HCT116 (cell line): ENCODE results near the gene TADA2B. TPM values are rescaled to one million over a fixed set of nuclear protein-coding genes. Genes with fewer than 3 reads are reported as not detected.
"Not testable (repeated sequence)": the region's sequence is repeated elsewhere in the genome, so short reads cannot be mapped to it uniquely, and the experiment has no call there.

Experiments used
- ATAC-seq: fragments of 200-7000 bp; cut with Tn5 transposase; 2 replicates; pipeline ENCODE4 v1.9.1; 2020; ENCODE audit warnings: mild to moderate bottlenecking, moderate library complexity
- BruUV-seq: library from RNA; stranded (reverse); fragments of 400-500 nt; replicated peaks from 2 replicates; lab custom pipeline; 2021; lab: Mats Ljungman, UMichigan
- CTCF ChIA-PET: fragments of 300-600 bp; sonication (Branson Sonifier 250); formaldehyde crosslinking; loops from one replicate; lab custom pipeline; 2021; ENCODE audit warnings: antibody characterized with exemption; lab: Charles Lee
- POLR2A ChIA-PET: fragments of 300-600, 350-600 bp; sonication (Branson Sonifier 250); formaldehyde crosslinking; loops from one replicate; lab custom pipeline; 2021; ENCODE audit warnings: antibody characterized with exemption; lab: Charles Lee
- RAD21 ChIA-PET, 2 experiments: fragments of 300-600 bp; sonication (Branson Sonifier 250); formaldehyde crosslinking; loops; one replicate each; lab custom pipeline; 2023; ENCODE audit warnings: low total read pairs in 2 of 2; ENCODE audit not compliant: uncharacterized antibody in 2 of 2, unreplicated experiment in 2 of 2, low non-redundant PET in 1 of 2; lab: Charles Lee
- DNase-seq: peaks from one replicate; pipeline ENCODE4 v3.0.0-alpha.2; 2010; ENCODE audit warnings: low read depth, low spot score
- H2AFZ ChIP-seq: fragments of 200-600 bp; shearing (Covaris generic), sonication (generic); 2 replicates; pipeline ENCODE4 v1.6.1; 2017; ENCODE audit warnings: low read depth, mixed run types, mixed read lengths, antibody characterized with exemption, low read length; ENCODE audit not compliant: poor library complexity, severe bottlenecking
- H3K27ac ChIP-seq: 2 replicates; pipeline ENCODE4 v1.5.1; 2012; ENCODE audit warnings: low read depth, low read length
- H3K27me3 ChIP-seq: fragments of 200-600 bp; sonication (generic); 2 replicates; pipeline ENCODE4 v1.6.1; 2016; ENCODE audit warnings: mixed run types, low read length, mixed read lengths; ENCODE audit not compliant: insufficient read depth
- H3K36me3 ChIP-seq, 2 experiments: fragments of 200-500 bp in 1 of 2; fragments of 200-600 bp in 1 of 2; sonication (Bioruptor generic) in 1 of 2; sonication (generic) in 1 of 2; 2 replicates each; pipeline versions ENCODE4 v1.5.1 to v1.6.1; 2014 to 2016; ENCODE audit warnings: low read length in 2 of 2, inconsistent platforms in 1 of 2, mixed read lengths in 1 of 2, mixed run types in 1 of 2; ENCODE audit not compliant: insufficient read depth in 2 of 2, control insufficient read depth in 1 of 2
- H3K4me1 ChIP-seq, 2 experiments: fragments of 200-600 bp in 1 of 2; sonication (generic) in 1 of 2; 2 replicates each; pipeline versions ENCODE4 v1.5.1 to v1.6.1; 2012 to 2017; ENCODE audit warnings: low read length in 2 of 2, inconsistent platforms in 1 of 2, mild to moderate bottlenecking in 1 of 2, mixed read lengths in 1 of 2, mixed run types in 1 of 2, moderate library complexity in 1 of 2; ENCODE audit not compliant: insufficient read depth in 2 of 2, control insufficient read depth in 1 of 2
- H3K4me2 ChIP-seq: fragments of 200-600 bp; sonication (generic); 2 replicates; pipeline ENCODE4 v1.6.1; 2017; ENCODE audit warnings: mixed run types, low read length, mixed read lengths
- H3K4me3 ChIP-seq, 2 experiments: fragments of 200-600 bp in 1 of 2; sonication (generic) in 1 of 2; replicated peaks in 1 of 2; 2 replicates each; pipeline ENCODE4 v1.5.1; 2011 to 2016; ENCODE audit warnings: low read length in 2 of 2, control low read depth in 1 of 2, low read depth in 1 of 2, mild to moderate bottlenecking in 1 of 2, mixed read lengths in 1 of 2, mixed run types in 1 of 2
- H3K79me2 ChIP-seq: fragments of 200-600 bp; sonication (generic); 2 replicates; pipeline ENCODE4 v1.6.1; 2017; ENCODE audit warnings: mild to moderate bottlenecking, mixed run types, low read length, moderate library complexity, mixed read lengths; ENCODE audit not compliant: insufficient read depth
- H3K9ac ChIP-seq: fragments of 200-600 bp; sonication (generic); 2 replicates; pipeline ENCODE4 v1.6.1; 2016; ENCODE audit warnings: low read length, mixed read lengths
- H3K9me2 ChIP-seq: fragments of 200-600 bp; sonication (generic), shearing (Covaris generic); 2 replicates; pipeline ENCODE4 v1.6.1; 2017; ENCODE audit warnings: mixed run types, mild to moderate bottlenecking, moderate library complexity; ENCODE audit not compliant: insufficient read depth
- H3K9me3 ChIP-seq, 2 experiments: fragments of 200-500 bp in 1 of 2; fragments of 200-600 bp in 1 of 2; sonication (Bioruptor generic) in 1 of 2; sonication (generic) in 1 of 2; 2 replicates each; pipeline ENCODE4 v1.6.1; 2014 to 2017; ENCODE audit warnings: low read length in 2 of 2, mixed read lengths in 2 of 2, inconsistent platforms in 1 of 2, low read depth in 1 of 2, mild to moderate bottlenecking in 1 of 2, mixed run types in 1 of 2, moderate library complexity in 1 of 2; ENCODE audit not compliant: control insufficient read depth in 1 of 2, insufficient read depth in 1 of 2
- H4K20me1 ChIP-seq: fragments of 200-600 bp; sonication (generic), shearing (Covaris generic); 2 replicates; pipeline ENCODE4 v1.6.1; 2017; ENCODE audit warnings: mixed run types, mild to moderate bottlenecking, moderate library complexity; ENCODE audit not compliant: insufficient read depth
- SRF ChIP-seq: IDR thresholded peaks from 2 replicates; pipeline ENCODE4 v1.6.1; 2012; ENCODE audit warnings: low read depth
- ZNF274 ChIP-seq: fragments of 200-500 bp; sonication (Bioruptor generic); IDR thresholded peaks from 2 replicates; pipeline ENCODE4 v1.6.1; 2014; ENCODE audit warnings: mild to moderate bottlenecking, low read depth, low read length, inconsistent platforms
- intact Hi-C: fragments of 100-400 bp; cut with micrococcal nuclease; formaldehyde crosslinking; loops from 2 replicates; pipeline ENCODE4 v1.10.0; 2022
- total RNA-seq: library from RNA; stranded (reverse); gene quantifications from one replicate; pipeline ENCODE4 v1.2.1, GENCODE V29; 2021; ENCODE audit not compliant: unreplicated experiment
- TF ChIP-seq, protein P1 (sequence below): IDR thresholded peaks from 2 replicates; pipeline ENCODE4 v1.6.1; 2012

TADA2B gene
- total RNA-seq, 1 experiment from 2014 or later, result 13.4 TPM

DNA sequence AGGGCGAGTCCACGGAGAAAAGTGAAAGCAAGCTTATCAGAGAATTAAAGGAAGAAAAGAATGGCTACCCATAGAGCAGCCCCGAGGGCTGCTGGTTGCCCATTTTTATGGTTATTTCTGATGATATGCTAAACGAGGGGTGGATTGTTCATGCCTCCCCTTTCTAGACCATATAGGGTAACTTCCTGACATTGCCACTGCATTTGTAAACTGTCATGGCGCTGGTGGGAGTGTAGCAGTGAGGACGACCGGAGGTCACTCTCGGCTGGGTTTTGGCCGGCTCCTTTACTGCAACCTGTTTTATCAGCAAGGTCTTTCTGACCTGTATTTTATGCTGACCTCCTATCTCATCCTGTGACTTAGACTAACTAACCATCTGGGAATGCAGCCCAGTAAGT, 41.4 kb downstream of the TADA2B start:
- H3K9me2 ChIP-seq, H3K4me3 ChIP-seq, POLR2A ChIA-PET, H3K36me3 ChIP-seq, BruUV-seq, RAD21 ChIA-PET, ATAC-seq, H3K9ac ChIP-seq, H2AFZ ChIP-seq, DNase-seq, H4K20me1 ChIP-seq, H3K27ac ChIP-seq, H3K9me3 ChIP-seq, H3K4me2 ChIP-seq, H3K79me2 ChIP-seq: not testable (repeated sequence)
- intact Hi-C loops, result loop anchor here (10.0 kb wide), 1 partner anchor 210 kb away; no protein-coding TSS in a partner anchor
- Histone ChIP-seq H3K27me3 (peaks cover 15% of the 10 kb centered on the region; the same call in 1 of the 2 replicates), H3K4me1 (peaks cover 0 to 12% of the 10 kb centered on the region in 2 experiments; a peak in 2 of 4 replicates)
- CTCF ChIA-PET, result interaction anchor here (1.5 kb wide), 1 partner anchor 10 kb away, joined by 3 read pairs; no protein-coding TSS in a partner anchor

DNA sequence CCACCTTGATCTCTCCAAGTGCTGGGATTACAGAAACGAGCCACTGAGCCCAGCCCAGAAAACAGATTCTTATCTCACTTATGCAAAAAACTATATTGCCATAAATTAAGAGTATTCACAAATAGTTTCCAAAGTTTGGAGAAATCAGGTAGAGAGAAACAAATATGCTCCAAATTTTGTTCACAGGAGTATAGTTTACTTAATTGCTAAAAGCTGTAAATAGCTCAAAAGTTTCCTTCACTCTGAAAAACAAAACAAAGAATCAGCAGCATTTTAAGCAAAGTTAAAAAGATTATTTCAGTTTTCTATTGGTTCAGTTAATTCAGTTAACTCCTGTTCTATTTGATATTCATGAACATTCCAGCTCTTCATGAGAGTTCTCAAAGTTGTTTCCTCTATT, 43.2 kb downstream of the TADA2B start:
- Histone ChIP-seq H3K4me2 (no peak overlapping the region), H3K27me3 (peaks cover 15% of the 10 kb centered on the region; the same call in 1 of the 2 replicates), H3K36me3 (no peaks in the 10 kb centered on the region), H3K9ac (no peak overlapping the region)
- no peak for ATAC-seq
- POLR2A ChIA-PET, result no interaction called here
- no TSS peak for BruUV-seq
- TF ChIP-seq SRF (no peak), ZNF274 (no peak)
- TF ChIP-seq, protein P1, sequence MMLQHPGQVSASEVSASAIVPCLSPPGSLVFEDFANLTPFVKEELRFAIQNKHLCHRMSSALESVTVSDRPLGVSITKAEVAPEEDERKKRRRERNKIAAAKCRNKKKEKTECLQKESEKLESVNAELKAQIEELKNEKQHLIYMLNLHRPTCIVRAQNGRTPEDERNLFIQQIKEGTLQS, result no peak
- TF ChIP-seq, all 23 proteins: peak for 0
- intact Hi-C loops, result loop anchor here (10.0 kb wide), 1 partner anchor 208 kb away; no protein-coding TSS in a partner anchor
- RAD21 ChIA-PET, result interaction anchor here in 1 of 2 experiments (0.6 kb wide), 1 partner anchor 371 kb away, joined by 4 read pairs; no protein-coding TSS in a partner anchor
- Histone ChIP-seq H3K4me1 (peaks cover 0 to 12% of the 10 kb centered on the region in 2 experiments; a peak in 2 of 4 replicates), H3K27ac (no peak overlapping the region), H3K4me3 (no peak overlapping the region), H4K20me1 (no peaks in the 10 kb centered on the region), H3K9me2 (no peaks in the 10 kb centered on the region), H3K9me3 (no peaks in the 10 kb centered on the region), H3K79me2 (no peaks in the 10 kb centered on the region), H2AFZ (no peak overlapping the region)
- no peak for DNase-seq
- CTCF ChIA-PET, result interaction anchor here (1.2 to 1.5 kb wide), 2 partner anchors 16 kb away, joined by 3 to 9 read pairs; no protein-coding TSS in a partner anchor
